GM18505 (cell line): ENCODE measurements around the gene TMEM204.

Source experiments
- ATAC-seq: cut with Tn5 transposase; IDR thresholded peaks from one replicate; pipeline ENCODE4 v1.9.1; 2021; ENCODE audit not compliant: unreplicated experiment
- POLR2A ChIP-seq: IDR thresholded peaks from 4 replicates; pipeline ENCODE4 v1.6.1; 2011; ENCODE audit warnings: borderline replicate concordance; ENCODE audit not compliant: insufficient read depth, insufficient read length; ENCODE audit errors: extremely low read depth

TMEM204 gene

DNA sequence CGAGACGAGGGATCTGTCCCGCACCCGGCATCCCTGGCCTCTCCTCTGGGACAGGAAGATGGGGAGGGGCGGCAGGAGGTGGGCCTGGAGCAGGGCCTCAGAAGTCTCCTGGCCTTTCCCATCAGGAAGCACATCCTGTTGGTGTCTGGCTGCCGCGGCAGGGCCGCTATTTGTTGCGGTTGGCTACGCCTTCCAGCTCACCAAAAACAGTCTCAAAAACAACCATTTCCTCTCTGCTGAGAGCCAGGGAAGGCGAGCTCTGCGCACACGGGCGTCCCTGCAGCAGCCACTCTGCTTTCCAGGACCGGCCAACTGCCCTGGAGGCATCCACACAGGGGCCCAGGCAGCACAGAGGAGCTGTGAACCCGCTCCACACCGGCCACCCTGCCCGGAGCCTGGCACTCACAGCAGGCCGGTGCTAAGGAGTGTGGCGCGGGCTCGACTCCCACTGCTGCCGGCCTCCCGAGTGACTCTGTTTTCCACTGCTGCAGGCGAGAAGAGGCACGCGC, at the start of gene TMEM204:
Gene TMEM204 (plus strand): TSS at position 224 of the 509 bp plus-strand sequence. CDS start 610 bp downstream, outside the sequence.
- TF ChIP-seq POLR2A = no peak
- no peak for ATAC-seq

- TF ChIP-seq POLR2A = no peak
- ATAC-seq = no peak
Observed at GRCh38 chr16:1485847-1486496, 47.5 kb upstream of the TMEM204 start.

DNA sequence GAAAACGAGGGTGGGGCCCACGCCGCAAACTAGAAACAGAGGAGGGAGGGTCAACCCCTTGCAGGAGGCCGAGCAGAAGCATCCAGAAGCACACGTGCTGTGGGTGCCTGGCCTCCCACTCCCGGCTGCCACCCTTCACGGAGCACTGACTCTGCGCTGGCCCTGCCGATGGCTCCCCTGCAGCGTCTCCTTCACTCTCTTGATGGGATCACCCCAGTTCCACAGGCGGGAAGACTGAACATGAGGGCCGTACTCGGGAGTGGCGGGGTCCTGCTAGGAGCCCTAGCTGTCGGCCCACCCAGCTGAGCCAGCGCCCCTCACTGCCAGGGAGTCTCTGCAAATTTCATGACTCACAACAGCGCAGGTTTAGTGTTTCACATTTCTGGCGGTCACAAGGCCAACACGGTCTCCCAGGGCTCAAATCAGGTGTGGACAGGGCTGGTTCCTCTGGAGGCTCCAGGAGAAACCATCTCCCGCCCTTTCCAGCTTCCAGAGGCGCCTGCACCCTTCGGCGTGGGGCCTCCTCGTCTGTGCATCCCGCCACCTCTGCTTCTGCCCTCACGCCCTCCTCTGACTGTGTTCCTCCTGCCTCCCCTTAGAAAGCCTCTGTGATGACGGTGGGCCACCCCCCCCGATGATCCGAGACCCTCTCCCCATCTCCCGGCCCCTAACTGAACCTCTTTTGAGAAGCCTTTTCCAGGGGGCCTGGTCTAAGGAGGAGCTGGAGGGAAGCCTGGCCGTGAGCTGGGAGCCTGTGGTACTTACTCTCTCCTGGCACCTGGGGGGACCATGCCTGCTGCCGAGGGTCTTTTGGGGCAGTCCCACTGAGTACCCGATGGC, 46.7 kb upstream of the TMEM204 start:
- TF ChIP-seq POLR2A = no peak

GRCh38 chr16:1487395-1488053, 45.9 kb upstream of the TMEM204 start:
- TF ChIP-seq POLR2A = no peak
- no peak for ATAC-seq

More for the DNA sequence above, 46.7 kb upstream of the TMEM204 start:
- ATAC-seq = no peak

DNA sequence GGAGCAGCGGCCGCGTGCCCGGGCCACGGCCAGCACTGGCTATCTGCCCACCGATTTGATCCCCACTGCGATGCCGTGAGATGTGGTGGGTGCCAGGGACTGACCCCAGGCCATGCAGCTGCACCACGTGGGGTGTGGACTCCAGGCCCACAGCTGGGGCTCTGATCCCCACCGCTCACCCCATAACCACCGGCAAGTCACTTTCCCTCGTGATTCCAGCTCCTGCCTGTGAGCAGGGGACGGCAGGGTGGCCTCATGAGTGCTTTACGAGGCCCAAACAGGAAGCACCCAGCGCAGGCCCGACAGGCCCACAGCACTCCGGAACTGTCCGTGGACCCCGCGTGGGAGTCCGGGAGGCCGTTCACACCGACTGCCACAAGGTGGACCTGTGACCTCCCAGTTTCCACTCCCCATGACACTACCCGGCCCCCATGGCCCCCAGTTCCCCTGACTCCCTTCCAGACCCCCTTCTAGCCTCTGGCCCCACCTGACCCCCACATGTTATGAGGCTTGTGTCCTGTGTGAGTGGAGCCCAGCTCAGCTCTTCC, 45.3 kb upstream of the TMEM204 start:
- no peak for TF ChIP-seq POLR2A
- no peak for ATAC-seq

DNA sequence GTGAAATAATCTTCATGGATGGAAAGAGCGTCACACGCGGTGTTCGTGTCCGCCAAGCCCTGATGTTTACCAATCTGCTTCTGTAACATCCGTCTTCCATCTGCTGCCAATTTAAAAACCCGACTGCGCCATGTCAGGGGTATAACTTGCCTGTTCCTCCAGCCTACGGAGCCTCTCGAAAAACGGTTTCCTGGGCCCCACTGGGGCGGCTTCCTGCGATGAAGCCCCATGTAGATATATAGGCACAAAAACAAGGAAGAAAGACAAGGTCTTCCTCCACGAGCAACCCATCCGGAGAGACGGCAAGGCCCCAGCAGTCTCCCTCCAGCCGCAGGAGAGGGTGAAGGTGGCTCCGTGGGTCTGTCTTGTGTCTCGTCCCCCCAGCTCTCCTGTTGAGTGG, 44.8 kb upstream of the TMEM204 start, which contains the start of gene PTX4:
Gene PTX4 (minus strand): TSS at position 326 of the 400 bp plus-strand sequence. CDS start 35 bp downstream, at position 291.
- ATAC-seq = no peak
- no peak for TF ChIP-seq POLR2A

- ATAC-seq = no peak
- TF ChIP-seq POLR2A = no peak
Observed at GRCh38 chr16:1489077-1489476, 44.4 kb upstream of the TMEM204 start.

DNA sequence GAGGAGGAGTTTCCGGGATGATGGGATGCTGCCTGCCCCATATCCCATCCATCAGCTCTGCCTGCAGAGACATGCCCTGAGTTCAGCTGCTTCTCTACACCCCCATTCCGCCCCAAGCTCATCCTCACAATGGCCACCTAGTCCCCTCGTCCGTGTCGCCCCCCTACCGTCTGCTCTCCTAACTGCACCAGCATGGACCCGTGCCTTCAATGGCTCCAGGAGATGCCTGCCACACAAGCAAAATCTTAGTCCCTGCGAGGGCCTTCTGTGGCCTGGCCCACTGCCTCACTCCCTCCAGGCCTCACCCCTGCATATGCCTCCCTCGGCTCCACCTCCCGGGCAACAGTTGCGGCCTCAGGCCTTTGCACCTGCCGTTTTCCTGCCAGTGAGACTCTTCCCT, 42.1 kb upstream of the TMEM204 start:
- TF ChIP-seq POLR2A = no peak
- ATAC-seq = no peak

- no peak for TF ChIP-seq POLR2A
- no peak for ATAC-seq
Observed at GRCh38 chr16:1492082-1492922, 41.2 kb upstream of the TMEM204 start.

DNA sequence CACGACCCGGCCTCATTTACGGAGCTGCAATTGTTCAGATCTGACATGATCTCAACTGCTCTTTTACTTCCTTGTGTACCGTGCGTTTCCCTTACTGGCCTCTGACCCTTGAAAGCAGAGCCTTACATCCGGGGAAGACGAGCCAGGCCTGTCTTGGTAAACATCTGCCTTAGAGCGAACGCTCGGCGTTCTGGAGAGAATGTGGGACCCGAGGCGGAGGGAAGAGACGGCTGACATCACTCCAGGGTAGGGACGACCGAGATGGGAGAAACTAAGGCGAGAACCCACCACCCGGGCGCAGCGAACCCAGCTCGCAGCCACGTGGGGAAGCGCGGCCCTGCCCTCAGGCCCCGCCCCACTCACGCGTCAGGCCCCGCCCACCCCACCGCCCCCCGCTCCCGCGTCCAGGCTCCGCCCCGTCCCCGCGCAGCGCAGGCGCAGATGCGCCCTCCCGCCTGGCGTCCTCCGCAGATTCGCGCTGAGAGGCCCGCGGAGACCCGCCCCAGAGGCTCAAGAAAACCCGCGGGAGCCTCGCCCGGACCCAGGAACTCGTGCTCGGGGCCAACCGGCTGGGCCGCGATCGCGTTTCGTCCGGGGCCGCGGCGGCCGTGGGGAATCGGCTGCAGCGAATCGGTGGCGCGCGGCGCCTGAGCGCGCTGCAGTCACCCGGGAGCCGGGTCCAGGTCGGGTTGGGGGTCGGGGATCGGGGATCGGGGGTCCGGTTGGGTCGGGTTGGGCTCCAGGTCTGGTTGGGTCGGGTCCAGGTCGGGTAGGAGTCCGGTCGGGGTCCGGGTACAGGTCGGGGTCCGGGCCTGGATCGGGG, 40.3 kb upstream of the TMEM204 start, which contains the start of gene TELO2:
Gene TELO2 (plus strand): TSS at position 438 of the 823 bp plus-strand sequence. CDS start 922 bp downstream, outside the sequence.
- TF ChIP-seq POLR2A = peak; percentile 57
- ATAC-seq = peak; percentile 56

- TF ChIP-seq POLR2A = no peak
- ATAC-seq = no peak
Observed at GRCh38 chr16:1493746-1494094, 39.7 kb upstream of the TMEM204 start.
